PC-9 (cell line): ENCODE measurements around the gene DOK3. TPM values are rescaled to one million over a fixed set of nuclear protein-coding genes. Genes with fewer than 3 reads are reported as not detected.

Experiments used
- BruUV-seq: library from RNA; stranded (reverse); fragments of 400-500 nt; replicated peaks from 2 replicates; lab custom pipeline; 2021; lab: Mats Ljungman, UMichigan
- CTCF ChIA-PET: fragments of 300-600 bp; sonication (Branson Sonifier 250); formaldehyde crosslinking; loops from one replicate; lab custom pipeline; 2022; ENCODE audit warnings: antibody characterized with exemption; lab: Charles Lee
- POLR2A ChIA-PET: fragments of 300-600 bp; sonication (Branson Sonifier 250); formaldehyde crosslinking; loops from one replicate; lab custom pipeline; 2022; ENCODE audit warnings: antibody characterized with exemption; ENCODE audit not compliant: unreplicated experiment; lab: Charles Lee
- DNase-seq, 2 experiments: peaks; one replicate each; pipeline versions ENCODE4 v3.0.0 to v3.0.0-alpha.2; 2015 to 2022; ENCODE audit warnings: mixed read lengths in 1 of 2
- H2AFZ ChIP-seq: fragments of 200-600 bp; sonication (generic); 2 replicates; pipeline ENCODE4 v1.8.1; 2017; ENCODE audit warnings: antibody characterized with exemption
- H3F3A ChIP-seq: fragments of 200-600 bp; sonication (generic); 2 replicates; pipeline ENCODE4 v1.8.1; 2017; ENCODE audit warnings: antibody characterized with exemption, mild to moderate bottlenecking, low read depth; ENCODE audit not compliant: insufficient read depth
- H3K27ac ChIP-seq: fragments of 200-600 bp; sonication (generic); 2 replicates; pipeline ENCODE4 v1.6.1; 2016; ENCODE audit warnings: mixed run types
- H3K27me3 ChIP-seq: fragments of 200-600 bp; sonication (generic); 2 replicates; pipeline ENCODE4 v1.6.1; 2016; ENCODE audit warnings: low read depth, mixed run types; ENCODE audit not compliant: insufficient read depth
- H3K36me3 ChIP-seq: fragments of 200-600 bp; sonication (generic); 2 replicates; pipeline ENCODE4 v1.6.1; 2016; ENCODE audit warnings: low read depth, mixed run types
- H3K4me1 ChIP-seq: fragments of 200-600 bp; sonication (generic); replicated peaks from 2 replicates; pipeline ENCODE4 v1.6.1; 2016; ENCODE audit warnings: mixed run types; ENCODE audit not compliant: insufficient read depth
- H3K4me2 ChIP-seq: fragments of 200-600 bp; sonication (generic); 2 replicates; pipeline ENCODE4 v1.6.1; 2017; ENCODE audit warnings: mixed run types
- H3K4me3 ChIP-seq: fragments of 200-600 bp; sonication (generic); 2 replicates; pipeline ENCODE4 v1.6.1; 2016; ENCODE audit warnings: mixed run types
- H3K79me2 ChIP-seq: fragments of 200-600 bp; sonication (generic); 2 replicates; pipeline ENCODE4 v1.6.1; 2017; ENCODE audit warnings: low read depth, mixed run types
- H3K9me2 ChIP-seq: fragments of 200-600 bp; sonication (generic); 2 replicates; pipeline ENCODE4 v1.8.1; 2017; ENCODE audit warnings: mild to moderate bottlenecking; ENCODE audit not compliant: insufficient read depth
- H3K9me3 ChIP-seq: fragments of 200-600 bp; sonication (generic); 2 replicates; pipeline ENCODE4 v1.8.1; 2016; ENCODE audit warnings: low read depth; ENCODE audit not compliant: insufficient read depth
- H4K20me1 ChIP-seq: fragments of 200-600 bp; sonication (generic); 2 replicates; pipeline ENCODE4 v1.8.1; 2017; ENCODE audit not compliant: insufficient read depth
- CTCF ChIP-seq: fragments of 200-600 bp; sonication (generic); conservative IDR thresholded peaks from 2 replicates; pipeline ENCODE4 v1.6.1; 2017; ENCODE audit warnings: mixed run types, antibody characterized with exemption, mild to moderate bottlenecking, moderate library complexity
- EZH2 ChIP-seq: fragments of 200-600 bp; sonication (generic); IDR thresholded peaks from 2 replicates; pipeline ENCODE4 v1.8.0; 2017; ENCODE audit warnings: antibody characterized with exemption, low read depth
- intact Hi-C: fragments of 100-400 bp; cut with micrococcal nuclease; formaldehyde crosslinking; loops from one replicate; pipeline ENCODE4 v1.10.0; 2022; ENCODE audit not compliant: unreplicated experiment
- total RNA-seq: library from RNA; stranded (reverse); gene quantifications from 2 replicates; pipeline ENCODE4 v1.2.3, GENCODE V29; 2021

Gene DOK3
- total RNA-seq, 1 experiment from 2014 or later = 12.2 TPM

DNA sequence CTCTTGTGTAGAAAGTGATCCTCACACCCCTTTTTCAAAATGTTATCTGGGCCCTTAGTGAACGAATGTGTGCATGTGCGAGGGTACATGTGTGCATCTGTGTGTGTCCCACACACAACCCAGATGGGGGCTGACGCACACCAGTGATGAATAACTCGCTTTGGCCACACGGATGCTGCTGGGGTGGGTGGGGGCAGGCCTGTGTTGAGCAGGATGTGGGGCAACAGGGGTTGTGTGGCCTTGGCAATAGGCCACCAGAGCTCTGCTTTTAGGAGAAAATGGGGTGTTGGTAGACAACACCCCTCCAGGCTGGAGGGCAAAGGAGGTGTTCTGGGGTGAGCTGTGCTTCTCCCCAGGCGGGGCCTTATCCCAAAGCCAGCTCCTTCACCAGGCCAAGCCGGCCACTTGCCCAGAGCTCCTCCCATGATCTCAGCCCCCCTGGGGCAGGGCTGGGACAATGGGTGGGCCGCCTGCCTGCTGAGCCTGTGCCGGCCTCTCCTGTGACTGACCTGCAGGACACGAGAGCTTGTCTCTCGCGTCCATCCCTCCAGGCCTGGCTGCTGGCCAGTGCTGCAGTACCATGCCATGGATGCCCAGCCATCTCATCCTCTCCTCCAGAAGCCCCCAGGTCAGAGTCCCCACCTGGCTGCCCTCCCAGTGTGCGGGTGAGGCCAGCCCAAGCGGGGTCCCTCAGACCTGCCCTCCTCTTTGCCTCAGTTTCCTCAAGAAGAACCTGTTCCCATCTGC lies 37.8 kb downstream of the DOK3 start:
- peak overlapping the region; percentile 97 for H3K4me2 ChIP-seq
- no peaks in the 10 kb centered on the region for H3K9me2 ChIP-seq
- BruUV-seq = TSS peak; percentile 55
- intact Hi-C loops = loop anchor here (2.0 kb wide), 1 partner anchor 15 kb away; no protein-coding TSS in a partner anchor
- no peaks in the 10 kb centered on the region for H3K27me3 ChIP-seq
- POLR2A ChIA-PET = interaction anchor here (0.5 to 2.1 kb wide), 4 partner anchors 16 to 26 kb away, joined by 3 to 6 read pairs (median 4); no protein-coding TSS in a partner anchor
- TF ChIP-seq EZH2 (no peak), CTCF (no peak)
- no peaks in the 10 kb centered on the region for H3K9me3 ChIP-seq
- H2AFZ ChIP-seq = no peak overlapping the region
- no peak overlapping the region for H3K27ac ChIP-seq
- DNase-seq = no peak
- peaks cover 35% of the 10 kb centered on the region for H3F3A ChIP-seq
- no peaks in the 10 kb centered on the region for H3K36me3 ChIP-seq
- CTCF ChIA-PET = interaction anchor here (0.7 to 1.1 kb wide), 3 partner anchors 14 to 29 kb away, joined by 3 read pairs; no protein-coding TSS in a partner anchor
- peaks cover 21% of the 10 kb centered on the region; the same call in 1 of the 2 replicates for H3K79me2 ChIP-seq
- peaks cover 24% of the 10 kb centered on the region for H4K20me1 ChIP-seq
- peaks cover 22% of the 10 kb centered on the region for H3K4me1 ChIP-seq
- peak overlapping the region; percentile 79 for H3K4me3 ChIP-seq

- Histone ChIP-seq H4K20me1 (peaks cover 24% of the 10 kb centered on the region), H3K36me3 (no peaks in the 10 kb centered on the region), H3K79me2 (peaks cover 21% of the 10 kb centered on the region; the same call in 1 of the 2 replicates), H3K4me2 (peak overlapping the region; percentile 97), H2AFZ (no peak overlapping the region), H3K9me3 (no peaks in the 10 kb centered on the region), H3K27me3 (no peaks in the 10 kb centered on the region), H3K9me2 (no peaks in the 10 kb centered on the region), H3F3A (peaks cover 35% of the 10 kb centered on the region), H3K4me1 (peaks cover 22% of the 10 kb centered on the region), H3K4me3 (no peak overlapping the region), H3K27ac (no peak overlapping the region)
- DNase-seq = no peak
- no peak for TF ChIP-seq CTCF
- no peak for TF ChIP-seq EZH2
- BruUV-seq = TSS peak; percentile 27
- ChIA-PET CTCF (interaction anchor here (0.7 to 1.1 kb wide), 2 partner anchors 14 to 29 kb away, joined by 3 read pairs; no protein-coding TSS in a partner anchor), POLR2A (interaction anchor here (0.5 to 2.1 kb wide), 2 partner anchors 23 to 25 kb away, joined by 3 to 6 read pairs; no protein-coding TSS in a partner anchor)
- intact Hi-C loops = loop anchor here (2.0 kb wide), 1 partner anchor 14 kb away; no protein-coding TSS in a partner anchor
These were observed 38.7 kb downstream of the DOK3 start for GRCh38 chr5:177470759-177471536.
